Pancreas (tissue), 10 donors: Measurements from ENCODE around the gene PCDHGB3. TPM values are rescaled to one million over a fixed set of nuclear protein-coding genes. Genes with fewer than 3 reads are reported as not detected.
A peak's percentile ranks its signal among the peaks of the same experiment; 100 is the strongest.
"Not testable (repeated sequence)": the region's sequence is repeated elsewhere in the genome, so short reads cannot be mapped to it uniquely, and the experiment has no call there.

Source experiments
- ATAC-seq, 4 donors: fragments of 200-7000 bp; cut with Tn5 transposase; one replicate each; pipeline versions ENCODE4 v1.8.0 to v1.9.1; 2020; ENCODE audit warnings: mild to moderate bottlenecking in 4 of 4, moderate library complexity in 4 of 4
- DNase-seq, 6 donors: peaks; one replicate each; pipeline ENCODE4 v3.0.0-alpha.2; 2020
- FAIRE-seq: peaks from 2 replicates; lab custom pipeline; 2012; peaks lifted over from hg19 to GRCh38; lab: Jason Lieb, UNC
- H3K27ac ChIP-seq, 4 donors: fragments of 200-600 bp; sonication (generic); 1 replicate in 3 of 4; 2 replicates in 1 of 4; pipeline versions ENCODE4 v1.5.0 to v1.8.0; 2020
- H3K27me3 ChIP-seq, 4 donors: fragments of 200-600 bp; one replicate each; pipeline ENCODE4 v1.8.0; 2021
- H3K36me3 ChIP-seq, 3 donors: fragments of 200-600 bp; sonication (generic) in 1 of 3; one replicate each; pipeline versions ENCODE4 v1.5.0 to v1.8.0; 2020 to 2021
- H3K4me1 ChIP-seq, 3 donors: fragments of 200-600 bp; one replicate each; pipeline ENCODE4 v1.8.0; 2021
- H3K4me3 ChIP-seq, 4 donors: fragments of 200-600 bp; sonication (generic) in 2 of 4; one replicate each; pipeline versions ENCODE4 v1.5.0 to v1.8.0; 2020 to 2021
- H3K9me3 ChIP-seq, 4 donors: fragments of 200-600 bp; one replicate each; pipeline ENCODE4 v1.8.0; 2021
- CTCF ChIP-seq, 4 donors: fragments of 200-600 bp; sonication (generic) in 3 of 4; IDR thresholded peaks; one replicate each; pipeline versions ENCODE4 v1.5.0 to v1.8.0; 2021; ENCODE audit warnings: antibody characterized with exemption in 4 of 4
- WGBS, 2 donors: extraction: QIAGEN DNeasy Blood & Tissue Kit; methylation state at CpG; one replicate each; pipeline ENCODE4 v1.1.7; 2013; 5-methylcytosine and 5-hydroxymethylcytosine counted together
- intact Hi-C, 3 donors: fragments of 100-400 bp; cut with DNase I; formaldehyde crosslinking; loops; one replicate each; pipeline versions ENCODE4 v1.11.1 to v1.14.2; 2022
- polyA plus RNA-seq, 2 donors: library from polyadenylated mRNA; stranded (reverse); fragments of 200-250 nt; gene quantifications; one replicate each; pipeline ENCODE4 v1.2.3, GENCODE V29; 2013
- total RNA-seq, 6 donors: library from RNA; stranded (reverse); fragmentation: NEBNext Ultra II Directional in 4 of 6; extraction: Animal tissue kit (Norgen Biotek cat#: 25700) in 4 of 6; gene quantifications; one replicate each; pipeline versions ENCODE4 v1.2.1 to v1.2.4, GENCODE V29; 2021 to 2023
- donor health status: healthy with polysubstance abuse.
- donor health status: DM: no; HTN: no; CAD: no; lungs with moderate emphysema.
- donor health status: DM: no; HTN: no; CAD: no.
- donor health status: control.
- donor health status: control.
- donor health status: Bipolar disorder and iron deficiency.
- donor health status: DM: yes; HTN: yes; CAD: no.
- donor health status: DM: no; HTN: no; CAD: no.
- donor health status: DM: no; HTN: no; CAD: no.
- donor health status: DM: yes; HTN: yes; CAD: no.

PCDHGB3 gene
- total and polyA plus RNA-seq, 8 donors = 0.59 to 3.0 (median 2.2) TPM

GRCh38 chr5:141366016-141366896 is 3.8 kb upstream of the PCDHGB3 start:
- peaks cover 0 to 6% (median 2%) of the 10 kb centered on the region in 4 donors for H3K9me3 ChIP-seq
- WGBS, 2 donors = 24 to 26% methylated on average over 44 to 46 of the region's 46 CpGs
- ATAC-seq (no peak), DNase-seq (no peak), FAIRE-seq (no peak)
- H3K4me1 ChIP-seq = no peaks in the 10 kb centered on the region
- no peak for TF ChIP-seq CTCF (IDR thresholded peaks at IDR 0.05)
- H3K36me3 ChIP-seq = no peaks in the 10 kb centered on the region
- intact Hi-C loops = loop anchor here in 1 of 3 donors (10.0 kb wide), 1 partner anchor 59 kb away; the partner anchor contains the start of gene PCDHGA11
- peaks cover 0 to 1% (median 0%) of the 10 kb centered on the region in 4 donors for H3K27me3 ChIP-seq
- no peak overlapping the region for H3K4me3 ChIP-seq
- no peak overlapping the region for H3K27ac ChIP-seq

GRCh38 chr5:141371572-141372475 is 1.8 kb downstream of the PCDHGB3 start:
- Histone ChIP-seq H3K36me3 (no peaks in the 10 kb centered on the region), H3K9me3 (peaks cover 0 to 27% (median 4%) of the 10 kb centered on the region in 4 donors), H3K4me3 (no peak overlapping the region), H3K27me3 (no peaks in the 10 kb centered on the region), H3K27ac (no peak overlapping the region), H3K4me1 (no peaks in the 10 kb centered on the region)
- no peak for TF ChIP-seq CTCF (IDR thresholded peaks at IDR 0.05)
- FAIRE-seq = no peak
- intact Hi-C loops = no loop called here
- 24% methylated on average over 67 to 69 of the region's 69 CpGs for WGBS, 2 donors
- DNase-seq = no peak
- no peak for ATAC-seq

- no peak for FAIRE-seq
- intact Hi-C loops = no loop called here
- peaks cover 0 to 27% (median 2%) of the 10 kb centered on the region in 4 donors for H3K9me3 ChIP-seq
- no peaks in the 10 kb centered on the region for H3K4me1 ChIP-seq
- no peaks in the 10 kb centered on the region for H3K27me3 ChIP-seq
- peak in 1 of 4 donors; percentile 38 for ATAC-seq
- DNase-seq = no peak
- no peaks in the 10 kb centered on the region for H3K36me3 ChIP-seq
- no peak within 1 kb of the TSS for H3K4me3 ChIP-seq
- 14 to 15% methylated on average over 27 of the region's 27 CpGs for WGBS, 2 donors
- no peak within 1 kb of the TSS for H3K27ac ChIP-seq
- peak in 1 of 4 donors; percentile 7 for TF ChIP-seq CTCF (IDR thresholded peaks at IDR 0.05)
Observed at GRCh38 chr5:141373673-141374317, 3.8 kb downstream of the PCDHGB3 start, which contains the start of gene PCDHGA6. TSS of gene PCDHGA6 (plus strand) at chr5:141373891. CDS start at chr5:141374084, 193 bp downstream.

- Histone ChIP-seq H3K4me3 (no peak overlapping the region), H3K36me3 (no peaks in the 10 kb centered on the region), H3K4me1 (no peaks in the 10 kb centered on the region), H3K27ac (no peak overlapping the region), H3K9me3 (peaks cover 0 to 27% (median 2%) of the 10 kb centered on the region in 4 donors), H3K27me3 (no peaks in the 10 kb centered on the region)
- whole genome bisulfite sequencing, 2 donors = 45 to 52% methylated on average over 14 of the region's 14 CpGs
- ATAC-seq = no peak
- no peak for TF ChIP-seq CTCF (IDR thresholded peaks at IDR 0.05)
- intact Hi-C loops = no loop called here
- no peak for DNase-seq
- FAIRE-seq = no peak
Observed at GRCh38 chr5:141374627-141375026, 4.6 kb downstream of the PCDHGB3 start.

GRCh38 chr5:141375444-141376155 is 5.6 kb downstream of the PCDHGB3 start:
- H3K4me1 ChIP-seq, H3K4me3 ChIP-seq, ATAC-seq, intact Hi-C loops, H3K27me3 ChIP-seq, FAIRE-seq, DNase-seq, H3K36me3 ChIP-seq, H3K27ac ChIP-seq: not testable (repeated sequence)
- WGBS, 2 donors = 25 to 41% methylated on average over 24 to 42 of the region's 48 CpGs
- H3K9me3 ChIP-seq = peaks cover 0 to 26% (median 2%) of the 10 kb centered on the region in 4 donors
